ENCODE data around the gene TUBGCP3. TPM values are rescaled to one million over a fixed set of nuclear protein-coding genes. Genes with fewer than 3 reads are reported as not detected.

Gene TUBGCP3
- total and polyA plus RNA-seq, 2 experiments from 2014 or later, result 12.8 to 40.2 TPM

DNA sequence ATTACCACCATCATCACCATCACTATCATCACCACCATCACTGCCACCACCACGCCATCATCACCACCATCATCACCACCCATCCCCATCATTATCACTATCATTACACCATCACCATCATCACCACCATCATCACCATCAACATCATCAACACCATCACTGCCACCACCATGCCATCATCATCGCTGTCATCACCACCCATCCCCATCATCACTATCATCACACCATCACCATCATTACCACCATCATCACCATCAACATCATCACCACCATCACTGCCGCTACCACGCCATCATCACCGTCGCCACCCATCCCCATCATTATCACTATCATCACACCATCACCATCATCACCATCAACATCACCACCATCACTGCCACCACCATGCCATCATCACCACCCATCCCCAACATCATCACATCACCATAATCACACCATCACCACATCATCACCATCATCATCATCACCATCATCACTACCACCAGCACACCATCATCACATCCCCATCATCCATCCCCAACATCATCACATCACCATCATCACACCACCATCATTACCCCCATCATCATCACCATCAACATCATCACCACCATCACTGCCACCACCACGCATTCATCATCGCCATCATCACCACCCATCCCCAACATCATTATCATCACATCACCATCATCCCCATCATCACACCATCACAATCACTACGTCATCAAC lies 61.7 kb downstream of the TUBGCP3 start (continued):
- no peak for TF ChIP-seq ZNF462 (CRISPR knock-in tag; IDR thresholded peaks at IDR 0.05)
- no peak for TF ChIP-seq ZNF114 (CRISPR knock-in tag; IDR thresholded peaks at IDR 0.05)
- TF ChIP-seq EZH2 (IDR thresholded peaks at IDR 0.05; ENCODE audit: low read depth, unreplicated experiment), result no peak

DNA sequence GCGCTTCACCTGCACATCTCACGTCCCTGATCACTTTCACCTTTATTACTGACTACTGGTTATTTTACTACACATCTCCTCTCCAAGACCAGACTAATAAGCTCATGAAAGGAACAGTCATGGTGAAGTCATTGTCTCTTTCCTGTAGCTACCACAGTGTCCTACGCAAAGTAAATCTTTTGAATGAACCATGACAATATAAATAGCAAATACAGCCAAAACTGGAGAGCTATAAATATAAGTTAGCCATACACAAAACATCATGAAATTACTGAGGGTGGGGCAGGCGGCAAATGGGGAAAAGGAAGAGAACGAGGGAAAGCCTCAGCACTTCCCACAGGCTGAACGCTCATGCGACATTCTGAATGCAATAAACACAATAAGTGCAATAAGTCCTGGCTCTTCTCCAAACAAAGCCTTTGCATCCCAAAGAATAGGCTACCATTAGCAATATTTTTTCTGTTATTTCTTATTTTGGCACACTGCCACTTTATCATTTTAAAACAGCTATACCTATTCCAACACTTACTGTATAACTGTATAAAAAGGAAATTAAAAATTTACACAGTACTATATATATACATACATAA lies 62.5 kb downstream of the TUBGCP3 start:
- Mint-ChIP-seq H3K27me3 (ENCODE audit: insufficient read depth, low read depth, poor library complexity) (no peaks in the 10 kb centered on the region), H3K27ac (no peak overlapping the region), H3K9me3 (no peaks in the 10 kb centered on the region), H3K4me1 (no peaks in the 10 kb centered on the region), H3K36me3 (ENCODE audit: low read depth) (peaks cover 3% of the 10 kb centered on the region; the same call in 1 of the 3 replicates), H3K4me3 (no peak overlapping the region)
- H3K4me3 ChIP-seq, result no peak overlapping the region
- peaks cover 4% of the 10 kb centered on the region for H3K36me3 ChIP-seq (ENCODE audit: insufficient read depth)
- H2AFZ ChIP-seq, result no peak overlapping the region
- H4K20me1 ChIP-seq (replicated peaks; ENCODE audit: insufficient read depth), result no peaks in the 10 kb centered on the region; the same call in none of the 2 replicates
- no peaks in the 10 kb centered on the region for H3K79me2 ChIP-seq (replicated peaks; ENCODE audit: insufficient read depth)
- no peak overlapping the region for H3K4me2 ChIP-seq
- H3F3A ChIP-seq (replicated peaks; ENCODE audit: low read depth), result no peaks in the 10 kb centered on the region
- ATAC-seq, result no peak
- H3K9me2 ChIP-seq (ENCODE audit: insufficient read depth), result peaks cover 4% of the 10 kb centered on the region; the same call in 1 of the 2 replicates
- no peaks in the 10 kb centered on the region for H3K27me3 ChIP-seq (ENCODE audit: insufficient read depth)
- H3K27ac ChIP-seq (ENCODE audit: low read depth), result no peak overlapping the region
- no peaks in the 10 kb centered on the region for H3K4me1 ChIP-seq (ENCODE audit: insufficient read depth)
- no peak for DNase-seq (ENCODE audit: low spot score)
- TF ChIP-seq CTCF (conservative IDR thresholded peaks at IDR 0.05; ENCODE audit: low read depth in 2 of 2), result no peak
- TF ChIP-seq EZH2 (IDR thresholded peaks at IDR 0.05; ENCODE audit: low read depth, unreplicated experiment), result no peak
- TF ChIP-seq NANOG (IDR thresholded peaks at IDR 0.05; ENCODE audit: borderline replicate concordance), result no peak
- no peak for TF ChIP-seq ZNF462 (CRISPR knock-in tag; IDR thresholded peaks at IDR 0.05)
